Measurements from ENCODE around the gene SEC24D.

The SEC24D gene

DNA sequence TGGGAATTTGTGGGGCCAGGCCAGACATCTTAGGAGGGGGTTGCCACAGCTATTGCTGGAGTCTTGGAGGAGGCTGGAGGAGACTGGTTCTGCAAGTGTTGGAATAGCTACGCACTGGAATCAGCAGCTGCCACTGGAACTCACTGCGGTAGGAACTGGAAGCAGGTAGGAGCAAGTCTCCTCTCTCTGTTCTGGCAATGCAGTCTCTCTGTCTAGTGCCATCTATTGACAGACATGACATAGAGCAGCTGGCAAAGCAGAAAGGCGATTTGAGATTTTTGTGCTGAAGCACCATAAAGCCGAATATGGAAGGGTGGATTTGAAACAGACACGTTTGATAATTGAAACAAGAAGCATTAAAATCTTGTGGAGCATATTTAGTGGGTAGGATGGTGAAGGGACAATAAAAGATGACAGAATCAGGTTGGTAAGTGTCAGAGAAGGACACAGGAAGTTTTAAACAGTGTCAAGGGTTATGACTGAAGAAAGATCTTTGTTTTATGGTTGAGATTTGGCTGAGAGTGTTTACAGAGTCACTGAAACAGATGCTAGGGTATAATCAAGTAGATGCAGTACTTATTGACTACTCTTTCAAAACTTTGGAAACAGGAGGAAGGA lies 29.3 kb upstream of the SEC24D start:
- no peak for DNase-seq (ENCODE audit: low spot score in 2 of 2)
- no peak overlapping the region for H3K4me3 Mint-ChIP-seq
- no peak overlapping the region for H3K27ac Mint-ChIP-seq (ENCODE audit: low read depth)
- no peaks in the 10 kb centered on the region for H3K4me1 Mint-ChIP-seq
- no peaks in the 10 kb centered on the region for H3K36me3 Mint-ChIP-seq (ENCODE audit: insufficient read depth)
- ATAC-seq (replicated peaks; ENCODE audit: extremely low read depth, poor library complexity, severe bottlenecking) = no peak
- H3K27me3 Mint-ChIP-seq = no peaks in the 10 kb centered on the region
- no peaks in the 10 kb centered on the region for H3K9me3 Mint-ChIP-seq

DNA sequence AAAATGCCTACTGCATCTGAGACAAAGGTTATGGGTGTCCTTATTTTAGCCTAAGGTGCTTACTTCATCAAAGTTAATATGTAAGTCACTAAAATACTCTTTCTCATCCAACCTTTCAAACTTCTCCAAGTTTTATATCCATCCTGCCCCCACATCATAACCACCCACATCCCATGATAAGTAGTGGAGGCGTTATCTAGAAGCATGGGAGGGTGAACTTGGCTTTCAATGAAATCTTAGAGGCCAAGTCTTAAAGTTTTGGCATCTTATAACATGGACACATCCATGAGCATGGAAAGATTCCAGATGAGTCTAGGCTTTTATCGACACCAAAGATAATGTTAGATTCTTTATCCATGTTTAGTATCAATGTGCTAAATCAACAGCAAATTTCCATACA lies 22.9 kb upstream of the SEC24D start:
- H3K27me3 Mint-ChIP-seq = no peaks in the 10 kb centered on the region
- DNase-seq (ENCODE audit: low spot score in 2 of 2) = no peak
- H3K27ac Mint-ChIP-seq (ENCODE audit: low read depth) = no peak overlapping the region
- H3K4me1 Mint-ChIP-seq = no peaks in the 10 kb centered on the region
- ATAC-seq (replicated peaks; ENCODE audit: extremely low read depth, poor library complexity, severe bottlenecking) = no peak
- H3K9me3 Mint-ChIP-seq = no peaks in the 10 kb centered on the region
- no peak overlapping the region for H3K4me3 Mint-ChIP-seq
- H3K36me3 Mint-ChIP-seq (ENCODE audit: insufficient read depth) = no peaks in the 10 kb centered on the region

DNA sequence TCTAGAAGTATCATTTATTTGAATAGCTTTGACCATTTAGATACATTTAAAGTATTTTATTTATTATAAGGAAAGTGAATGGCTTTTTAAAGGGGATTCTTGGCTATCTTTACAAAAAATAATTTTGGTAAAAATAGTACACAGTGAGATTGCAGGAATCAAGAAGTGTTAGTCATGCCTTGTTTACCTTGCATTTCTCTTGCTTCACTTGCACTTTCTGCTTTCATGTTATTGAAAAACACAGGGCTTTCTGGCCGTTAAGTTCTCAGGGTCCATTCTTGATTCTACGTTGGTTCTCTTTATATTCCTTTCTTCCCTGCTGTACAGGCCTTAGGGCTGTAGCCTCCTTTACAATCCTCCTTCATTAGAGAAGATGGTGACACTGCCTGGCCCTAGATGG lies 21.8 kb upstream of the SEC24D start:
- no peak overlapping the region for H3K4me3 Mint-ChIP-seq
- no peaks in the 10 kb centered on the region for H3K27me3 Mint-ChIP-seq
- ATAC-seq (replicated peaks; ENCODE audit: extremely low read depth, poor library complexity, severe bottlenecking) (no peak), DNase-seq (ENCODE audit: low spot score in 2 of 2) (no peak)
- no peak overlapping the region for H3K27ac Mint-ChIP-seq (ENCODE audit: low read depth)
- H3K36me3 Mint-ChIP-seq (ENCODE audit: insufficient read depth) = no peaks in the 10 kb centered on the region
- no peaks in the 10 kb centered on the region for H3K4me1 Mint-ChIP-seq
- H3K9me3 Mint-ChIP-seq = no peaks in the 10 kb centered on the region

DNA sequence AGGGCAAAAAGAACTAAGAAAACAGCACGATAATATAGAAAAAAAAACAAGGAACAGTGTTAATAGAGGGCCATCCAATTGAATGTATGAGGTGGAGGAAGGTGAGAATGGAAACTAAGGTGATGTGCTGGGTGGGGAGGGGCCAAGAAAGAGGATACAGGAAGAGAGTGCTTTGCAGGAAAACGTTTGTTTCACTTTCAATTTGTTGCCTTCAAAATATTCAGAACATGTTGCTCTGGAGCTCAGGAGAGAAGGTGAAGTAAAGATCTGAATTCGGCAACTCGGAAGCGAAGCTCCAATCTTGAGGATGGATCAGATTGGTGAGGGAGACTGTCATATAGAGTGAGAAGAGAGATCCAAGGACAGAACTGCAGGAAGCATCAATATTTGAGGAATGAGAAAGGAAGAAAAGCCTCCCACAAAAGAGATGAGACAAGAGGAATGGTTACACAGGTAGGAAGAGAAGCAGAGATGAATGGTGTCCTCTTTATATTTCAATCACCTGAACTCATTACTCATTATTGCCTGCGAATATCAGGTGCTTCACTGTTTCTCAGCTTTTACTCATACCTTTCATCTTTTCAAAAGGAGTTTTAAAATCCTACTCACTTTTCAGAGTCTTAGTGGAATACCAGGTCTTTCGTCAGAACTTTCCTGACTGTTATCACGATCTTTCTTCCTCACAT lies 14.7 kb upstream of the SEC24D start:
- Mint-ChIP-seq H3K9me3 (no peaks in the 10 kb centered on the region), H3K36me3 (ENCODE audit: insufficient read depth) (peaks cover 6% of the 10 kb centered on the region), H3K27me3 (peaks cover 10% of the 10 kb centered on the region), H3K27ac (ENCODE audit: low read depth) (peak overlapping the region; percentile 93), H3K4me3 (peak overlapping the region; percentile 85), H3K4me1 (peaks cover 12% of the 10 kb centered on the region)
- ATAC-seq (replicated peaks; ENCODE audit: extremely low read depth, poor library complexity, severe bottlenecking) (peak; percentile 90), DNase-seq (ENCODE audit: low spot score in 2 of 2) (no peak)

DNA sequence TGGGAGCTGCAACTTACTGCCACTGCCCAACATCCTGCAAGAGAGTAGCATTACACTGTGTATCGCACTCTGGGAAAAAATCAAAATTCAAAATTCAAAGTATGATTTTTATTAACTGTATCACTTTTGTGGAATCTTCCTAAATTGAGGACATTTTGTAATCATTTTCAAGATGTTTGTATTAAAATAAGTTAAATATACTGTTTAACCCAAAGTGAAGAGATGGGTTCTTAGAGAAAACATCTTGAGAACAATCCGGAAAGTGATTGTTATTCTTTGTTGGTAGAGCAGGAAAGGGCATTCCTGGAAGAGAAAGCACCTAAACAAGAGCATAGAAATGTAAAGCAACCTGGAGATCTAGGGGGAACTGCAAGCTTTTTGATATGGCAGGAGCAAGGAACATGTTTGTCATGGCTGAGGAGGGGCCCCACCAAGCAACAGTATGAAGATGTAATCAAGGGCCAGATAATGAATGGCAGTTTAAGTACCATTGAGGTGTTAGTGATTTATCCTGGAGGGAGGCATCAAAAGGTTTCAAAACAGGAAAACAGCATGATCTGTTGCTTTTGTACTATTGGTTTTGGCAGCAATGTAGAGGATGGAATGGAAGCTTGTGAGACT lies 14.1 kb upstream of the SEC24D start:
- Mint-ChIP-seq H3K9me3 (no peaks in the 10 kb centered on the region), H3K4me1 (peaks cover 12% of the 10 kb centered on the region), H3K27me3 (peaks cover 10% of the 10 kb centered on the region), H3K27ac (ENCODE audit: low read depth) (peak overlapping the region; percentile 93), H3K36me3 (ENCODE audit: insufficient read depth) (peaks cover 6% of the 10 kb centered on the region), H3K4me3 (peak overlapping the region; percentile 85)
- DNase-seq (ENCODE audit: low spot score in 2 of 2) (no peak), ATAC-seq (replicated peaks; ENCODE audit: extremely low read depth, poor library complexity, severe bottlenecking) (no peak)

DNA sequence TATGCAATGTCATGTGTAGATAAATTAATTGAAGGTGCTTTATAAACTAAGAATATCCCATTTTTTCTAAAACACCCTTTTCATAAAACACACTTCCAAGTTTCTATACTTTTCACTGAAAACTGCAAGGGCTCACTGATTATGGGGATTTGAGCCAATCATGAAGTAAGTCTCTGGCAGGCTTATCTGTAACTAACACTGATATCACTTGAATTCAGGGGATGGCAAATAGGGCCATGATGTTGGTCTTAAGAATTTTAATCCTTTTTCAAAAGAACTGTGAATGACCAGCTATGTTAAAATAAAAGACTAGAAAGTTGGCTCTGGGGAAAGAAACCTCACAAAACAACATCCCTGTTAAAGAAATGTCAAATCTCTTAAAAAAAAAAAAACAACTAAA lies 13.0 kb upstream of the SEC24D start:
- Mint-ChIP-seq H3K4me3 (no peak overlapping the region), H3K27ac (ENCODE audit: low read depth) (no peak overlapping the region), H3K36me3 (ENCODE audit: insufficient read depth) (peaks cover 6% of the 10 kb centered on the region), H3K4me1 (peaks cover 12% of the 10 kb centered on the region), H3K27me3 (peaks cover 10% of the 10 kb centered on the region), H3K9me3 (no peaks in the 10 kb centered on the region)
- ATAC-seq (replicated peaks; ENCODE audit: extremely low read depth, poor library complexity, severe bottlenecking) (no peak), DNase-seq (ENCODE audit: low spot score in 2 of 2) (no peak)

DNA sequence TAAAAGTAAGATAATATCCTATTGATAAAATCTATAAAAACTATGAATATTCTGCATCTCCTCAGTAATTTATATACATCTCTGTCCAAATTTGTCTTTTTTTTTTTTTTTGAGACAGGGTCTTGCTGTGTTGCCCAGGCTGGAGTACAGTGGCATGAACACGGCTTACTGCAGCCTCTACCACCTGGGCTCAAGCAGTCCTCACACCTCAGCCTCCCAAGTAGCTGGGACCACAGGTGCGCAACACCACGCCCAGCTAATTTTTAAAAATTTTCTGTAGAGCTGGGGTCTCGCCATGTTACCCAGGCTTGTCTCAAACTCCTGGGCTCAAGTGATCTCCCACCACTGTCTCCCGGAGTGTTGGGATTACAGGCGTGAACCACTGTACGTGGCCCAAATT lies 12.3 kb upstream of the SEC24D start:
- Mint-ChIP-seq H3K9me3 (no peaks in the 10 kb centered on the region), H3K4me1 (peaks cover 12% of the 10 kb centered on the region), H3K4me3 (no peak overlapping the region), H3K27ac (ENCODE audit: low read depth) (no peak overlapping the region), H3K27me3 (peaks cover 10% of the 10 kb centered on the region), H3K36me3 (ENCODE audit: insufficient read depth) (peaks cover 6% of the 10 kb centered on the region)
- ATAC-seq (replicated peaks; ENCODE audit: extremely low read depth, poor library complexity, severe bottlenecking) (no peak), DNase-seq (ENCODE audit: low spot score in 2 of 2) (no peak)

DNA sequence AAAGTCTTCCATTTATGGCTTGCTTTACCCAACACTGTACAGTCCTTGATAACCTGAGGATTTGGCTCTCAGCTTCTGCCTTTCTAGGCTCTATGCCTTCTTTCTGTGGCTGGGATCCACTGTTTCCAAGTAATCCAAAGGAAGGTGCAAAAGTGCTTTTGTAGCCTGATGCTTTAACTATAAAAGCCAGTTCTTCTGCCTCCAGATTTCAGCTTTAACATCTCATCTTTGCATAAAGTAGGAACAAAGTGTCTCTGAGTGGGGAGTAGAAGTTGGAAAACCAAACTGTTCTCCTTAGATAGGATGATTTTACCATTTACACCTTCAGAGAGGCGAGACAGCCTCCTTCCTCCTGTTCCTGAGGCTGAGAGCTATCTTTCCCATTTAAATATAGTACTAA lies 11.1 kb upstream of the SEC24D start:
- ATAC-seq (replicated peaks; ENCODE audit: extremely low read depth, poor library complexity, severe bottlenecking) = no peak
- H3K4me3 Mint-ChIP-seq = no peak overlapping the region
- H3K4me1 Mint-ChIP-seq = peaks cover 12% of the 10 kb centered on the region
- peak overlapping the region; percentile 37 for H3K27ac Mint-ChIP-seq (ENCODE audit: low read depth)
- H3K36me3 Mint-ChIP-seq (ENCODE audit: insufficient read depth) = peaks cover 6% of the 10 kb centered on the region
- H3K27me3 Mint-ChIP-seq = peaks cover 10% of the 10 kb centered on the region
- no peaks in the 10 kb centered on the region for H3K9me3 Mint-ChIP-seq
- no peak for DNase-seq (ENCODE audit: low spot score in 2 of 2)

DNA sequence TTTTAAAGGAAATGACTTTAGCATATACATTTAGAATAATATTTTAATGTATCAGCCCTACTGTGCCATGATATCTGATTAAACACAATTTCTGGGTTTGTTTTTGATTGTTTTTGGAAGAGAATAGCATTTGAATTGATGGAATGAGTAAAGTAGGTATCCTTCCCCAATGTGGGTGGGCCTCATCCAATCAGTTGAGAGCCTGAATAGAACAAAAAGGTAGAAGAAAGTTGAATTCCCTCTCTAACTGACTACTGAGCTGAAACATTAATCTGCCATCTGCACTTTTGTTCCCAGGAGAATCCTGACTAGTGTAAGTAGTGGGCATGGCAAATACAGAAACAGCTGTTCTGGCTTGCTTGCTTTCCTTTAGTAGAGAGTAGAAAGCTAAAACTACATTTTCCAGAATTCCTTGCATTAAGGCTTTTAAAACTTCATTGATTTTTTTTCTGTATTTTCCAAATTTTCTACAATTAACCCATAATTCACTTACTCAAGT lies 9.7 kb upstream of the SEC24D start:
- Mint-ChIP-seq H3K9me3 (no peaks in the 10 kb centered on the region), H3K4me1 (peaks cover 9% of the 10 kb centered on the region), H3K4me3 (no peak overlapping the region), H3K27ac (ENCODE audit: low read depth) (no peak overlapping the region), H3K27me3 (peaks cover 10% of the 10 kb centered on the region), H3K36me3 (ENCODE audit: insufficient read depth) (peaks cover 5% of the 10 kb centered on the region)
- DNase-seq (ENCODE audit: low spot score in 2 of 2) (no peak), ATAC-seq (replicated peaks; ENCODE audit: extremely low read depth, poor library complexity, severe bottlenecking) (no peak)

DNA sequence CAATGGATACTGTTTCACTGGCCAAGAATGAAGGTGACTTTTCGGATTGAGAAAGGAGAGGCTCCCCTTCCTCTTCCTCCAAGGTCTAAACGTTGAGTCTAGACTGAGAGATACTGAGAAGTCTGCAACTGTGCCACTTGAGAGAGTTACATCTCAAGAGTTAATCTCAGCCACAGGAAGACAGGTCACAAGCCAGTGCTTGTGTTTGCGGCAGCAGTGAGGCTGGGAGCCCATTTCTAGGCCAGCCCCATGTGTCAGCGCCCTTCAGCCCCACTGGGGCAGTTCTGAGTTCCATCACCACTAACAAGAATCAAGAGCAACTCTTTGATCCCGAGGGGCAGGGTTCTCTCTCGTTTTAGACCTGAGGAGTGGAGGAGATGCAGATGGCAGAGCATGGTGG lies 7.3 kb upstream of the SEC24D start:
- no peak overlapping the region for H3K4me3 Mint-ChIP-seq
- H3K9me3 Mint-ChIP-seq = no peaks in the 10 kb centered on the region
- ATAC-seq (replicated peaks; ENCODE audit: extremely low read depth, poor library complexity, severe bottlenecking) (no peak), DNase-seq (ENCODE audit: low spot score in 2 of 2) (no peak)
- peaks cover 9% of the 10 kb centered on the region for H3K27me3 Mint-ChIP-seq
- H3K4me1 Mint-ChIP-seq = no peaks in the 10 kb centered on the region
- peaks cover 2% of the 10 kb centered on the region for H3K36me3 Mint-ChIP-seq (ENCODE audit: insufficient read depth)
- no peak overlapping the region for H3K27ac Mint-ChIP-seq (ENCODE audit: low read depth)

DNA sequence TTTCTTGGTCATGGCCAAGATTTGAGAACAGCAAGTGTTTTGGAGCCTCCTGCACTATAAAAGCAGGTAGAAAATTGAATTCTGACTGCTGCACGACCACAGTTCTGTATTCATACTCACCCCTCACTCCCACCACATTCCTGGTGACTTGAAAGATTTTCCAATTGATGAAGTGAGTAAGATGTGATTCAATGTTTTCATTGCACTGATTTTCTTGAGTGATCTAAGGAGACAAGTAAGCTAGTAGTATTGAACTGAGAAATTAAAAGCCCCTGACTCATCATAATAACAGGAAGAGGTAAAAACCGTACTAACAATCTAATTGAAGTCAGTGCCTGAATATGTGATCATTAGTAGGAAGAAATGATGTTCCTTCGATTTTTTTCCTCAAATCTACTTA lies 6.1 kb upstream of the SEC24D start:
- DNase-seq (ENCODE audit: low spot score in 2 of 2) (no peak), ATAC-seq (replicated peaks; ENCODE audit: extremely low read depth, poor library complexity, severe bottlenecking) (no peak)
- Mint-ChIP-seq H3K4me1 (no peaks in the 10 kb centered on the region), H3K27ac (ENCODE audit: low read depth) (no peak overlapping the region), H3K9me3 (no peaks in the 10 kb centered on the region), H3K27me3 (no peaks in the 10 kb centered on the region), H3K36me3 (ENCODE audit: insufficient read depth) (peaks cover 2% of the 10 kb centered on the region), H3K4me3 (no peak overlapping the region)

DNA sequence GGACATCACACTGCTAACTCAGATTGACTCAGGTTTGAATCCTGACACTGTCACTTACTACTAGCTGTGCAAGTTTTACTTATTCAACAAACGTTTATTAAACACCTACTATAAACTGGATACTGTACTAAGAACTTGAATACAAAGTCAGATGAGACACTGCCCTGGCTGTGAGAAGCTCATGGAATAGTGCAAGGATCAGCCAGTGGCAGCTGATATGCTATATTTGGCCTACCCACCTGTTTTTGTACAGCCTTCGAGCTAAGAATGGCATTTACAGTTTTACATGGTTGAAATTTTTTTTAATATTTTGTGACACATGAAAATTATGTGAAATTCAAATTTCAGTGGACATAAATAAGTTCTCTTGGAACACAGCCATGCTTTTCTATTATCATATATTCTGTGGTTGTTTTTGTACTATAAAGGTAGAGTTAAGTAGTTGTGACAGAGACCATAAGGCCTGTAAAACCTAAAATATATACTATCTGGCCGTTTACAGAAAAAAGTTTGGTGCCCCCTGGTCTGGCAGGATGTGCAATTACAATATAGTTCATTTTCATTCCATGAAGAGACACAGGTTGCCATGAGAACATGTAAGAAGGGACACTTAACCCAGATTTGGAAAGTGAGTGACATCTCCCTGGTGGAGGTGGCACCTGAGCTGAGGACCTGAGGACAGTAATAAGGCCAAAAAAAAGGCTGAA lies 3.4 kb upstream of the SEC24D start:
- H3K27ac Mint-ChIP-seq (ENCODE audit: low read depth) = no peak overlapping the region
- no peak for ATAC-seq (replicated peaks; ENCODE audit: extremely low read depth, poor library complexity, severe bottlenecking)

More for the DNA sequence above, 3.4 kb upstream of the SEC24D start:
- Mint-ChIP-seq H3K4me3 (no peak overlapping the region), H3K27me3 (no peaks in the 10 kb centered on the region), H3K36me3 (ENCODE audit: insufficient read depth) (peaks cover 8% of the 10 kb centered on the region), H3K4me1 (peaks cover 14% of the 10 kb centered on the region), H3K9me3 (no peaks in the 10 kb centered on the region)
- DNase-seq (ENCODE audit: low spot score in 2 of 2) = no peak

Data from central memory CD8-positive, alpha-beta T cell (primary cell).